LNCAP (cell line): ENCODE results near the gene LHX5.

Experiments used
- CTCF ChIP-seq: fragments of 450-650 bp; IDR thresholded peaks from 2 replicates; pipeline ENCODE4 v1.5.1; 2017; ENCODE audit warnings: mild to moderate bottlenecking

LHX5 gene

GRCh38 chr12:113466454-113467141, 5.1 kb downstream of the LHX5 start:
- no peak for TF ChIP-seq CTCF

- no peak for TF ChIP-seq CTCF
These were observed 5.7 kb downstream of the LHX5 start for GRCh38 chr12:113465808-113466453.

- no peak for TF ChIP-seq CTCF
These were observed 6.6 kb downstream of the LHX5 start for GRCh38 chr12:113464852-113465719.

GRCh38 chr12:113464452-113464775, 7.3 kb downstream of the LHX5 start:
- TF ChIP-seq CTCF, result no peak

- TF ChIP-seq CTCF, result no peak
These were observed 7.8 kb downstream of the LHX5 start for GRCh38 chr12:113463746-113464451.

- TF ChIP-seq CTCF, result no peak
These were observed 8.5 kb downstream of the LHX5 start for GRCh38 chr12:113462998-113463745.
